ENCODE results near the gene THAP6.
"Not testable (repeated sequence)": the region's sequence is repeated elsewhere in the genome, so short reads cannot be mapped to it uniquely, and the experiment has no call there.

THAP6 gene

GRCh38 chr4:75514131-75514948, at the start of gene THAP6, which contains the start of gene RCHY1:
Gene THAP6 (plus strand): TSS chr4:75514473. CDS start chr4:75515453, 980 bp downstream.
Gene RCHY1 (minus strand): TSS chr4:75514403. CDS start chr4:75514286, 117 bp downstream.
- Histone ChIP-seq H3K4me1 (ENCODE audit: insufficient read depth, low read length) (peaks cover 15% of the 10 kb centered on the region), H3K9ac (ENCODE audit: low read depth, low read length) (peak within 1 kb of the TSS; percentile 86), H3K36me3 (ENCODE audit: insufficient read depth, low read length) (no peaks in the 10 kb centered on the region; the same call in 1 of the 2 replicates), H3K9me3 (ENCODE audit: control insufficient read depth, insufficient read depth, low read length) (0 out of 2 replicates have a peak, but pooled peaks cover 2% of the 10 kb centered on the region)

GRCh38 chr4:75469896-75470295, 44.4 kb upstream of the THAP6 start:
- H3K36me3 ChIP-seq (ENCODE audit: insufficient read depth, low read length), result no peaks in the 10 kb centered on the region
- H3K9me3 ChIP-seq (ENCODE audit: control insufficient read depth, insufficient read depth, low read length), result no peaks in the 10 kb centered on the region
- no peak overlapping the region for H3K9ac ChIP-seq (ENCODE audit: low read depth, low read length)
- no peaks in the 10 kb centered on the region for H3K4me1 ChIP-seq (ENCODE audit: insufficient read depth, low read length)

GRCh38 chr4:75470738-75471137, 43.5 kb upstream of the THAP6 start:
- Histone ChIP-seq H3K9me3 (ENCODE audit: control insufficient read depth, insufficient read depth, low read length) (no peaks in the 10 kb centered on the region), H3K4me1 (ENCODE audit: insufficient read depth, low read length) (no peaks in the 10 kb centered on the region), H3K9ac (ENCODE audit: low read depth, low read length) (no peak overlapping the region), H3K36me3 (ENCODE audit: insufficient read depth, low read length) (no peaks in the 10 kb centered on the region)

GRCh38 chr4:75477201-75477600, 37.1 kb upstream of the THAP6 start:
- H3K4me1 ChIP-seq (ENCODE audit: insufficient read depth, low read length), result no peaks in the 10 kb centered on the region
- H3K9me3 ChIP-seq (ENCODE audit: control insufficient read depth, insufficient read depth, low read length), result peaks cover 2% of the 10 kb centered on the region; the same call in 1 of the 2 replicates
- H3K9ac ChIP-seq (ENCODE audit: low read depth, low read length), result no peak overlapping the region
- peaks cover under 1% of the 10 kb centered on the region; the same call in 1 of the 2 replicates for H3K36me3 ChIP-seq (ENCODE audit: insufficient read depth, low read length)

GRCh38 chr4:75484190-75484589, 30.1 kb upstream of the THAP6 start:
- peaks cover 3% of the 10 kb centered on the region; the same call in 1 of the 2 replicates for H3K36me3 ChIP-seq (ENCODE audit: insufficient read depth, low read length)
- no peak overlapping the region for H3K9ac ChIP-seq (ENCODE audit: low read depth, low read length)
- no peaks in the 10 kb centered on the region for H3K4me1 ChIP-seq (ENCODE audit: insufficient read depth, low read length)
- no peaks in the 10 kb centered on the region for H3K9me3 ChIP-seq (ENCODE audit: control insufficient read depth, insufficient read depth, low read length)

GRCh38 chr4:75490155-75490554, 24.1 kb upstream of the THAP6 start:
- H3K36me3 ChIP-seq (ENCODE audit: insufficient read depth, low read length), result no peaks in the 10 kb centered on the region
- no peaks in the 10 kb centered on the region for H3K4me1 ChIP-seq (ENCODE audit: insufficient read depth, low read length)
- no peak overlapping the region for H3K9ac ChIP-seq (ENCODE audit: low read depth, low read length)
- H3K9me3 ChIP-seq (ENCODE audit: control insufficient read depth, insufficient read depth, low read length), result no peaks in the 10 kb centered on the region

- Histone ChIP-seq H3K4me1 (ENCODE audit: insufficient read depth, low read length) (no peaks in the 10 kb centered on the region), H3K36me3 (ENCODE audit: insufficient read depth, low read length) (no peaks in the 10 kb centered on the region), H3K9ac (ENCODE audit: low read depth, low read length) (no peak overlapping the region), H3K9me3 (ENCODE audit: control insufficient read depth, insufficient read depth, low read length) (no peaks in the 10 kb centered on the region)
These were observed 19.7 kb upstream of the THAP6 start for GRCh38 chr4:75494563-75494962.

GRCh38 chr4:75495476-75495875, 18.8 kb upstream of the THAP6 start:
- Histone ChIP-seq H3K9me3 (ENCODE audit: control insufficient read depth, insufficient read depth, low read length) (no peaks in the 10 kb centered on the region), H3K4me1 (ENCODE audit: insufficient read depth, low read length) (no peaks in the 10 kb centered on the region), H3K9ac (ENCODE audit: low read depth, low read length) (no peak overlapping the region), H3K36me3 (ENCODE audit: insufficient read depth, low read length) (no peaks in the 10 kb centered on the region)

- no peaks in the 10 kb centered on the region for H3K9me3 ChIP-seq (ENCODE audit: control insufficient read depth, insufficient read depth, low read length)
- H3K36me3 ChIP-seq (ENCODE audit: insufficient read depth, low read length), result no peaks in the 10 kb centered on the region
- H3K4me1 ChIP-seq (ENCODE audit: insufficient read depth, low read length), result no peaks in the 10 kb centered on the region
- no peak overlapping the region for H3K9ac ChIP-seq (ENCODE audit: low read depth, low read length)
These were observed 17.9 kb upstream of the THAP6 start for GRCh38 chr4:75496406-75496805.

GRCh38 chr4:75497133-75497532, 17.1 kb upstream of the THAP6 start:
- Histone ChIP-seq H3K9ac (ENCODE audit: low read depth, low read length) (no peak overlapping the region), H3K4me1 (ENCODE audit: insufficient read depth, low read length) (no peaks in the 10 kb centered on the region)

GRCh38 chr4:75498041-75498440, 16.2 kb upstream of the THAP6 start:
- Histone ChIP-seq H3K36me3 (ENCODE audit: insufficient read depth, low read length) (no peaks in the 10 kb centered on the region), H3K9ac (ENCODE audit: low read depth, low read length) (no peak overlapping the region), H3K9me3 (ENCODE audit: control insufficient read depth, insufficient read depth, low read length) (no peaks in the 10 kb centered on the region), H3K4me1 (ENCODE audit: insufficient read depth, low read length) (no peaks in the 10 kb centered on the region)

More at GRCh38 chr4:75497133-75497532, 17.1 kb upstream of the THAP6 start:
- Histone ChIP-seq H3K9me3 (ENCODE audit: control insufficient read depth, insufficient read depth, low read length) (no peaks in the 10 kb centered on the region), H3K36me3 (ENCODE audit: insufficient read depth, low read length) (no peaks in the 10 kb centered on the region)

GRCh38 chr4:75499900-75500299, 14.4 kb upstream of the THAP6 start:
- no peaks in the 10 kb centered on the region for H3K4me1 ChIP-seq (ENCODE audit: insufficient read depth, low read length)
- no peak overlapping the region for H3K9ac ChIP-seq (ENCODE audit: low read depth, low read length)
- H3K36me3 ChIP-seq (ENCODE audit: insufficient read depth, low read length), result no peaks in the 10 kb centered on the region

GRCh38 chr4:75502671-75503070, 11.6 kb upstream of the THAP6 start:
- no peaks in the 10 kb centered on the region for H3K9me3 ChIP-seq (ENCODE audit: control insufficient read depth, insufficient read depth, low read length)
- no peak overlapping the region for H3K9ac ChIP-seq (ENCODE audit: low read depth, low read length)
- no peaks in the 10 kb centered on the region for H3K4me1 ChIP-seq (ENCODE audit: insufficient read depth, low read length)
- no peaks in the 10 kb centered on the region; the same call in 1 of the 2 replicates for H3K36me3 ChIP-seq (ENCODE audit: insufficient read depth, low read length)

More at GRCh38 chr4:75499900-75500299, 14.4 kb upstream of the THAP6 start:
- no peaks in the 10 kb centered on the region for H3K9me3 ChIP-seq (ENCODE audit: control insufficient read depth, insufficient read depth, low read length)

- no peaks in the 10 kb centered on the region; the same call in 1 of the 2 replicates for H3K36me3 ChIP-seq (ENCODE audit: insufficient read depth, low read length)
These were observed 8.6 kb upstream of the THAP6 start for GRCh38 chr4:75505630-75506029.

GRCh38 chr4:75509592-75509991, 4.7 kb upstream of the THAP6 start:
- not testable (repeated sequence) for H3K36me3 ChIP-seq (ENCODE audit: insufficient read depth, low read length); H3K9me3 ChIP-seq (ENCODE audit: control insufficient read depth, insufficient read depth, low read length); H3K9ac ChIP-seq (ENCODE audit: low read depth, low read length)
- peaks cover 15% of the 10 kb centered on the region for H3K4me1 ChIP-seq (ENCODE audit: insufficient read depth, low read length)

More at GRCh38 chr4:75505630-75506029, 8.6 kb upstream of the THAP6 start:
- Histone ChIP-seq H3K4me1 (ENCODE audit: insufficient read depth, low read length) (no peaks in the 10 kb centered on the region), H3K9me3 (ENCODE audit: control insufficient read depth, insufficient read depth, low read length) (0 out of 2 replicates have a peak, but pooled peaks cover 5% of the 10 kb centered on the region), H3K9ac (ENCODE audit: low read depth, low read length) (no peak overlapping the region)

All from ES-I3 (cell line).